DMS79 treated with DMSO at 0.1 percent for 48 hours (cell line): ENCODE data around the gene GARNL3.
A peak's percentile ranks its signal among the peaks of the same experiment; 100 is the strongest.

Experiments used
- DNase-seq: peaks from one replicate; lab custom pipeline; 2025; lab: John Stamatoyannopoulos, UW

Gene GARNL3

GRCh38 chr9:127405344-127406125, 141.0 kb downstream of the GARNL3 start:
- DNase-seq = no peak

- DNase-seq = no peak
Observed at GRCh38 chr9:127406799-127407491, 142.4 kb downstream of the GARNL3 start.

- DNase-seq = no peak
Observed at GRCh38 chr9:127407492-127407843, 142.9 kb downstream of the GARNL3 start.

GRCh38 chr9:127411122-127411521, 146.5 kb downstream of the GARNL3 start:
- no peak for DNase-seq

- no peak for DNase-seq
Observed at GRCh38 chr9:127415141-127415540, 150.6 kb downstream of the GARNL3 start.

GRCh38 chr9:127415657-127416056, 151.1 kb downstream of the GARNL3 start:
- DNase-seq = no peak

- DNase-seq = no peak
Observed at GRCh38 chr9:127417131-127418036, 152.8 kb downstream of the GARNL3 start.

GRCh38 chr9:127418037-127418471, 153.5 kb downstream of the GARNL3 start:
- no peak for DNase-seq

- DNase-seq = no peak
Observed at GRCh38 chr9:127419348-127419747, 154.8 kb downstream of the GARNL3 start.

- no peak for DNase-seq
Observed at GRCh38 chr9:127421057-127421456, 156.5 kb downstream of the GARNL3 start.

GRCh38 chr9:127422133-127422782, 157.7 kb downstream of the GARNL3 start:
- DNase-seq = no peak

- no peak for DNase-seq
Observed at GRCh38 chr9:127422787-127423186, 158.2 kb downstream of the GARNL3 start.

GRCh38 chr9:127423476-127423933, 158.9 kb downstream of the GARNL3 start:
- DNase-seq = no peak

GRCh38 chr9:127423934-127424675, 159.5 kb downstream of the GARNL3 start, which contains the start of gene ZNF79:
Gene ZNF79 (plus strand): TSS chr9:127424382. CDS start chr9:127424788, 406 bp downstream.
- DNase-seq = peak; percentile 96

- peak; percentile 43 for DNase-seq
Observed at GRCh38 chr9:127424676-127424999, 160.1 kb downstream of the GARNL3 start.

GRCh38 chr9:127426756-127427155, 162.2 kb downstream of the GARNL3 start:
- DNase-seq = no peak

GRCh38 chr9:127428348-127428747, 163.8 kb downstream of the GARNL3 start:
- no peak for DNase-seq

- DNase-seq = no peak
Observed at GRCh38 chr9:127430415-127430814, 165.8 kb downstream of the GARNL3 start.

- DNase-seq = no peak
Observed at GRCh38 chr9:127437497-127438264, 173.1 kb downstream of the GARNL3 start.

- DNase-seq = no peak
Observed at GRCh38 chr9:127438394-127438793, 173.8 kb downstream of the GARNL3 start.
